MM.1S (cell line): ENCODE results near the gene PTPRD.

ENCODE experiments used
- DNase-seq: peaks from one replicate; pipeline ENCODE4 v3.0.0-alpha.2; 2015
- H2AFZ ChIP-seq: fragments of 300-600 bp; sonication (generic); 2 replicates; pipeline ENCODE4 v1.6.0; 2016; ENCODE audit warnings: antibody characterized with exemption, low read length
- H3F3A ChIP-seq: fragments of 300-600 bp; sonication (generic); 2 replicates; pipeline ENCODE4 v1.6.1; 2016; ENCODE audit warnings: mild to moderate bottlenecking, antibody characterized with exemption, low read length, moderate library complexity, mixed read lengths; ENCODE audit not compliant: insufficient read depth
- H3K27ac ChIP-seq: fragments of 300-600 bp; sonication (generic); 2 replicates; pipeline ENCODE4 v1.5.1; 2016; ENCODE audit warnings: mild to moderate bottlenecking, low read length
- H3K27me3 ChIP-seq: fragments of 300-600 bp; sonication (generic); replicated peaks from 2 replicates; pipeline ENCODE4 v1.6.0; 2016; ENCODE audit warnings: low read length; ENCODE audit not compliant: insufficient read depth
- H3K36me3 ChIP-seq: fragments of 300-600 bp; sonication (generic); replicated peaks from 2 replicates; pipeline ENCODE4 v1.6.1; 2016; ENCODE audit warnings: mild to moderate bottlenecking, low read length, mixed read lengths; ENCODE audit not compliant: insufficient read depth
- H3K4me1 ChIP-seq: fragments of 300-600 bp; sonication (generic); 2 replicates; pipeline ENCODE4 v1.6.1; 2016; ENCODE audit warnings: low read length, mixed read lengths
- H3K4me2 ChIP-seq: fragments of 300-600 bp; sonication (generic); 2 replicates; pipeline ENCODE4 v1.6.0; 2016; ENCODE audit warnings: low read depth, low read length
- H3K4me3 ChIP-seq: fragments of 300-600 bp; sonication (generic); 2 replicates; pipeline ENCODE4 v1.5.1; 2016; ENCODE audit warnings: low read length, mixed read lengths
- H3K79me2 ChIP-seq: fragments of 300-600 bp; sonication (generic); 2 replicates; pipeline ENCODE4 v1.6.1; 2016; ENCODE audit warnings: mixed run types, low read length, mixed read lengths
- H3K9ac ChIP-seq: fragments of 300-600 bp; sonication (generic); 2 replicates; pipeline ENCODE4 v1.6.1; 2016; ENCODE audit warnings: low read length, mixed read lengths
- H3K9me2 ChIP-seq: fragments of 300-600 bp; sonication (generic); replicated peaks from 2 replicates; pipeline ENCODE4 v1.6.1; 2016; ENCODE audit warnings: mild to moderate bottlenecking, low read length, mixed read lengths; ENCODE audit not compliant: insufficient read depth
- H3K9me3 ChIP-seq: fragments of 300-600 bp; sonication (generic); replicated peaks from 2 replicates; pipeline ENCODE4 v1.6.1; 2016; ENCODE audit warnings: mild to moderate bottlenecking, low read length, mixed read lengths; ENCODE audit not compliant: insufficient read depth
- H4K20me1 ChIP-seq: fragments of 300-600 bp; sonication (generic); 2 replicates; pipeline ENCODE4 v1.6.1; 2016; ENCODE audit warnings: mild to moderate bottlenecking, low read length, moderate library complexity, mixed read lengths; ENCODE audit not compliant: insufficient read depth
- EZH2 ChIP-seq: fragments of 300-600 bp; sonication (generic); optimal IDR thresholded peaks from 2 replicates; pipeline ENCODE3; 2017; ENCODE audit warnings: low read depth, mild to moderate bottlenecking, antibody characterized with exemption, low read length, mixed read lengths
- EZH2phosphoT487 ChIP-seq: fragments of 300-600 bp; sonication (generic); IDR thresholded peaks from 2 replicates; pipeline ENCODE4 v1.6.1; 2018; ENCODE audit warnings: antibody characterized with exemption, low read length
- TF ChIP-seq, protein P1 (sequence below): fragments of 300-600 bp; sonication (generic); IDR thresholded peaks from 2 replicates; pipeline ENCODE4 v1.5.1; 2016; ENCODE audit warnings: antibody characterized with exemption, low read length, mixed read lengths

The PTPRD gene

DNA sequence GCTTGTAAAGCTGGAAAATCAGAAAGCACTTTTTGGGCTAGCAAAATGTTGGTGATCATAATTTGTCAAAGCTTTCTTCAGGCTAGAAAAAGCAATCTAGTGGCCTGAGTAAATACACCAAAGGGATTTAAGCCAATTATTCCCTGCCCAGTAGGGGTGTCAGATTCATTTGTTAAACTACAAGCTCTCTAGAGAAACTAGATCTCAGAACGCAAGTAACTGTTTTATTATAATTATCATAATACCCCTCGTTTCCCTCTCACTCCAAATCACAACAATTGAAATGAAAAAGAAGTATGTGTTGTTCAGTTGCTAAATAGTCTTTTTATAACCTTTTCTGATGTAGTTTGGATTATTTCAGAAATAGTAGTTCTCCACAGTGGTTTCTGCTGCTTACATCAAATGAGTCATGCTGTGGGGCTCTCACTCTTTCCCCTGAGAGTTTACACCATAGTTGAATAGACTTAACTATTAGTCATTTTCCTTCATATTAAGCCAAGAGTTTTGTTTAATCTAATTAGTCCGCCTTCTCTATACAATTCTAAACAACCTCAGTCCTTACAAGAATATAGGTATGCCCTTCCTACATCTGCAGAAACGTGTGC is 1894.6 kb downstream of the PTPRD start:
- no peaks in the 10 kb centered on the region for H3K27me3 ChIP-seq
- no peak overlapping the region for H3K9ac ChIP-seq
- TF ChIP-seq, protein P1, sequence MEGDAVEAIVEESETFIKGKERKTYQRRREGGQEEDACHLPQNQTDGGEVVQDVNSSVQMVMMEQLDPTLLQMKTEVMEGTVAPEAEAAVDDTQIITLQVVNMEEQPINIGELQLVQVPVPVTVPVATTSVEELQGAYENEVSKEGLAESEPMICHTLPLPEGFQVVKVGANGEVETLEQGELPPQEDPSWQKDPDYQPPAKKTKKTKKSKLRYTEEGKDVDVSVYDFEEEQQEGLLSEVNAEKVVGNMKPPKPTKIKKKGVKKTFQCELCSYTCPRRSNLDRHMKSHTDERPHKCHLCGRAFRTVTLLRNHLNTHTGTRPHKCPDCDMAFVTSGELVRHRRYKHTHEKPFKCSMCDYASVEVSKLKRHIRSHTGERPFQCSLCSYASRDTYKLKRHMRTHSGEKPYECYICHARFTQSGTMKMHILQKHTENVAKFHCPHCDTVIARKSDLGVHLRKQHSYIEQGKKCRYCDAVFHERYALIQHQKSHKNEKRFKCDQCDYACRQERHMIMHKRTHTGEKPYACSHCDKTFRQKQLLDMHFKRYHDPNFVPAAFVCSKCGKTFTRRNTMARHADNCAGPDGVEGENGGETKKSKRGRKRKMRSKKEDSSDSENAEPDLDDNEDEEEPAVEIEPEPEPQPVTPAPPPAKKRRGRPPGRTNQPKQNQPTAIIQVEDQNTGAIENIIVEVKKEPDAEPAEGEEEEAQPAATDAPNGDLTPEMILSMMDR, result no peak
- TF ChIP-seq EZH2phosphoT487 (no peak), EZH2 (no peak)
- H3K4me2 ChIP-seq, result no peak overlapping the region
- H3K79me2 ChIP-seq, result no peaks in the 10 kb centered on the region
- no peaks in the 10 kb centered on the region for H3K4me1 ChIP-seq
- no peak overlapping the region for H3K4me3 ChIP-seq
- no peak overlapping the region for H2AFZ ChIP-seq
- H3K36me3 ChIP-seq, result no peaks in the 10 kb centered on the region
- no peaks in the 10 kb centered on the region for H4K20me1 ChIP-seq
- H3K9me3 ChIP-seq, result no peaks in the 10 kb centered on the region
- no peak overlapping the region for H3K27ac ChIP-seq
- H3K9me2 ChIP-seq, result no peaks in the 10 kb centered on the region
- DNase-seq, result no peak
- no peaks in the 10 kb centered on the region for H3F3A ChIP-seq

DNA sequence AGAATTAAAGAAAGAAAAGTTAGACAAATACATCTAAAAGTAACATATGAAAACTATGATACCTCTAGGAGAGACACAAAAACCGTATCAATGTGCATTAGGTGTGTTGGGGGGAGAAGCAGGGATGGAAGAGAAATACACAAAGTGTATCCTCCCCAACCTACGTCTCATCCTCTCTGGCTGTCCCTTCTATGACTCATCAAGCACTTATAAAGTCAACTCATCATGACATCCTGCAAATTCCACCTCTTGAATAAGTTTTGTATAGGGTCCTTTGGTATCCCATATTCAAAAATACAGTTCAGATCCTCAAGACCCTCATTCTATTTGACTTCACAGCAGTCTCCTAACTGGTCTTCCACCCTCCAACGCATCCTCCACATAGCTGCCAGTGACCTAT is 1895.7 kb downstream of the PTPRD start:
- Histone ChIP-seq H3K4me1 (no peaks in the 10 kb centered on the region), H3K9me2 (no peaks in the 10 kb centered on the region), H3K27ac (no peak overlapping the region), H4K20me1 (no peaks in the 10 kb centered on the region), H3K36me3 (no peaks in the 10 kb centered on the region), H3K4me3 (no peak overlapping the region), H2AFZ (no peak overlapping the region), H3K27me3 (no peaks in the 10 kb centered on the region), H3F3A (no peaks in the 10 kb centered on the region), H3K9me3 (no peaks in the 10 kb centered on the region), H3K79me2 (no peaks in the 10 kb centered on the region), H3K4me2 (no peak overlapping the region), H3K9ac (no peak overlapping the region)
- no peak for DNase-seq
- TF ChIP-seq, protein P1, result no peak
- TF ChIP-seq EZH2phosphoT487 (no peak), EZH2 (no peak)

DNA sequence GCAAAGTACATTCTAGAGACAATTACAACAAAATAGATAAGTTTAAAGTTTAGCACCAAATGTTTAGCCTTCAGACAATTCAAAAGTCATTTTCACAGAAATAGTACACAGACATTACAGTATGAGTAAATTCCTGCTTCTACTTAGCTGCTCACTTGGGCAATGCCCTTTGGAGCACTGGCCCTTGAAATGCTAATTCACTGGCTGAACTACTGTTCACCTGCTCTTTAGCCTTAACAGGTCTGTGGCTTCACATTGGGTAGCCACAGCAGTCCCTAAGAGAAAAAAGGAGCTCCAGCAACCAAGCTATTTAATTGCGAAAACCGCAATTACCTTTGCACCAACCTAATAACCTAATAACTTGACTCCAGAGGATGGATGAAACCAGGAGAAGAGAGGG is 1897.0 kb downstream of the PTPRD start:
- Histone ChIP-seq H3F3A (no peaks in the 10 kb centered on the region), H3K79me2 (no peaks in the 10 kb centered on the region), H3K4me2 (no peak overlapping the region), H3K9me2 (no peaks in the 10 kb centered on the region), H3K27me3 (no peaks in the 10 kb centered on the region), H3K4me1 (no peaks in the 10 kb centered on the region), H3K4me3 (no peak overlapping the region), H4K20me1 (no peaks in the 10 kb centered on the region), H2AFZ (no peak overlapping the region), H3K9ac (no peak overlapping the region), H3K36me3 (no peaks in the 10 kb centered on the region), H3K9me3 (no peaks in the 10 kb centered on the region), H3K27ac (no peak overlapping the region)
- DNase-seq, result no peak
- TF ChIP-seq, protein P1, result no peak
- no peak for TF ChIP-seq EZH2
- no peak for TF ChIP-seq EZH2phosphoT487
